Measurements from ENCODE around the gene ENPP3.
"Not testable (repeated sequence)": the region's sequence is repeated elsewhere in the genome, so short reads cannot be mapped to it uniquely, and the experiment has no call there.

The ENPP3 gene

GRCh38 chr6:131685266-131685780 lies 48.2 kb downstream of the ENPP3 start:
- no peak for DNase-seq (ENCODE audit: low read depth in 2 of 2)

GRCh38 chr6:131687022-131687421 lies 49.9 kb downstream of the ENPP3 start:
- no peak for DNase-seq (ENCODE audit: low read depth in 2 of 2)

- DNase-seq (ENCODE audit: low read depth in 2 of 2) = no peak
These were observed 51.2 kb downstream of the ENPP3 start for GRCh38 chr6:131688286-131688685.

- no peak for DNase-seq (ENCODE audit: low read depth in 2 of 2)
These were observed 54.9 kb downstream of the ENPP3 start for GRCh38 chr6:131692031-131692430.

- no peak for DNase-seq (ENCODE audit: low read depth in 2 of 2)
These were observed 55.5 kb downstream of the ENPP3 start for GRCh38 chr6:131692589-131692988.

- no peak for DNase-seq (ENCODE audit: low read depth in 2 of 2)
These were observed 56.3 kb downstream of the ENPP3 start for GRCh38 chr6:131693384-131693783.

DNA sequence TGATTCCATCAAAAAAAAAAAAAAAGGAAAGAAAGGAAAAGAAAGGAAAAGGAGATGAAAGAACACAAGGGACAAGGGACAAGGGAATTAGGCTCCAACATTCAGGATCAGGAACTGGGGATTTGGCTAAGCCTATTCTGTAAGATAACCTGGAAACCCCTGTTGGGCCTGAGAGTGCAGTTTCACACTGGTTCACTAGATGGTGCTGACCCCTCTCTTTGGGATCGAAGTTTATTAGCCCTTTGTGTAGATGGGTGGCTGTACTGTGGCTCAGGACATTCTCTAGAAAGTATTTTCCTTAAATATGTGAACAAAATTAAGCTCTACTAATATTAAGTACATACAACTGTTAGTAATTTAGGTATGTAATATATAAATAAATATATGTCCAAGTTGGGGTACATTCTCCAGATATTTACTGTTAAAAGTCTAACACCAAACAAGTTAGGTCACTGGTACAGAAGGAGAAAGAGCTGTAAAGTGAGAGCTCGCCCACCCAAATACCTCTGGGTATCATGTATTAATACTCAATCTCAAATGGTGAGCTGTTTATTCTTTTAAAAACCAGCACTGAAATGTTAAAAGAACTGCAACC lies 57.8 kb downstream of the ENPP3 start:
- no peak for DNase-seq (ENCODE audit: low read depth in 2 of 2)

DNA sequence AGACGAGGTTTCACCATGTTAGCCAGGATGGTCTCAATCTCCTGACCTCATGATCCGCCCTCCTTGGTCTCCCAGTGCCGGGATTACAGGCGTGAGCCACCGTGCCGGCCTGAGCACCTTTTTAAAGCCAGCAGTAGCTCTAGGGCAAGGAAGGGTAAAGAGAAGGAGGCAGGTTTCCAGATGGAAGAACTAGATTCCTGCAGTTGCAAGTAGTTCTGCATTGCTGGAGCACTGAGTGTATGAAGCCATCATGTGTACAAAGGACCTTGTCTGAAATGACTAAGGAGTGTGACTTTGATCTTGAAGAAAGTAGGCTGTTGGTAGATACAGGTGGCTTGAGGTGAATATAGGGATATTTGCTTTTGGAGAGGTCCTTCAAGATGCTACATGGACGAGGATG lies 59.9 kb downstream of the ENPP3 start:
- DNase-seq (ENCODE audit: low read depth in 2 of 2) = no peak

DNA sequence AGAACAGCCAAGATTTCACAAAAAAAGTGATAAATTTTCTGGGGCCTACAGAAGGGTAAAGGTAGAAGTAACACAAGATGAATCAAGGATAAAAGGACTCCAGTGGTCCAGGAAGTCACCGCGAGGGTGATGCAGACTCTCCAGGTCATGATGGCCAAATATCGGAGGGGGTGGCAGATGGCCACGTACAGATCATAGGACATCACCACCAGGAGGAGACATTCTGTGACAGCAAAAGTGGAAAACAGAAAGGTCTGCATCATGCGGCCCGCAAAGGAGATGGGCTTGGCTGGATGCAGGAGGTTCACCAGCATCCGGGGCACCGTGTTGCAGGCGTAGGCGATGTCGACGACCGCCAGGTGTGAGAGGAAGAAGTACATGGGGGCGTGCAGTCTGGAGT lies 63.7 kb downstream of the ENPP3 start:
- not testable (repeated sequence) for DNase-seq (ENCODE audit: low read depth in 2 of 2)

DNA sequence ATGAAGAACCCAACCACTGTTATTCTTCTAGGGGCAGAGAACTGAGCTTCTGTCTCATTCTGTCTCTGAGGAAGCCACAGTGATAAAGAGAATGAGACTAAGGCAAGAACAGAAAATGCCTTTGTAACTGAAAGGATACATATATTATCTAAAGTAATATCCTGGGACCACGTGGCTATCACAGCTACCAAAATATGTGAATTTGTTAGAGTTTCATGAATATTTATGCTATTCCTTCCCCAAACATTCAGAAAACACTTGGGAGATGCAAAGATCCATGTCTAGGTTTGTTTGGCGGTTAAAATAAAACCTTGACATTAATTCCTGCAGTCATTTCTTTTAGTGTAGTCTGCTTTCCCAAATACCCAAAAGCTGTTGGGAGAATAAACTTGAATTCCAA lies 66.8 kb downstream of the ENPP3 start:
- not testable (repeated sequence) for DNase-seq (ENCODE audit: low read depth in 2 of 2)

DNA sequence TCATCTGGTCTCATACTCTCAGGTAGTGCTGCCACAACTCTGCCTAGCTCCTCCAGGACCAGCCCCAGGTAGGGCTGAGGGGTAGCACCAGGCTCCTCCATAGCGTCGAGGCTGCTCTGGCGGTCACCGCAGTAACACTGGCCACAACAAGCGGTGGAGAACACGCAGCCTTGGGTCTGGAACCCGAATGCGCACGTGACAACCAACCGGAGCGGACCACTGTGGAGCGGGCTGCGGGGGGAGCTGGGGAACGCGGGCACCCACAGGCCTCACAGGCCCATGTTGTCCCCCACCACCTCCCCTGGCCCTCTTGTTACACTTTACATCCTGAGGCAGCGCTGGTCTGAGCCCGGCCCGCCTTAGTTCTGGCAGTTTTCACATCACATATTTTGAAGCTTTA lies 73.8 kb downstream of the ENPP3 start, which contains the start of gene CTAGE9:
CTAGE9 (minus strand) TSS at position 101 of the 400 bp plus-strand sequence; CDS start at position 101, 0 bp downstream.
- not testable (repeated sequence) for DNase-seq (ENCODE audit: low read depth in 2 of 2)

- not testable (repeated sequence) for DNase-seq (ENCODE audit: low read depth in 2 of 2)
These were observed 78.5 kb downstream of the ENPP3 start for GRCh38 chr6:131715567-131715966.

DNA sequence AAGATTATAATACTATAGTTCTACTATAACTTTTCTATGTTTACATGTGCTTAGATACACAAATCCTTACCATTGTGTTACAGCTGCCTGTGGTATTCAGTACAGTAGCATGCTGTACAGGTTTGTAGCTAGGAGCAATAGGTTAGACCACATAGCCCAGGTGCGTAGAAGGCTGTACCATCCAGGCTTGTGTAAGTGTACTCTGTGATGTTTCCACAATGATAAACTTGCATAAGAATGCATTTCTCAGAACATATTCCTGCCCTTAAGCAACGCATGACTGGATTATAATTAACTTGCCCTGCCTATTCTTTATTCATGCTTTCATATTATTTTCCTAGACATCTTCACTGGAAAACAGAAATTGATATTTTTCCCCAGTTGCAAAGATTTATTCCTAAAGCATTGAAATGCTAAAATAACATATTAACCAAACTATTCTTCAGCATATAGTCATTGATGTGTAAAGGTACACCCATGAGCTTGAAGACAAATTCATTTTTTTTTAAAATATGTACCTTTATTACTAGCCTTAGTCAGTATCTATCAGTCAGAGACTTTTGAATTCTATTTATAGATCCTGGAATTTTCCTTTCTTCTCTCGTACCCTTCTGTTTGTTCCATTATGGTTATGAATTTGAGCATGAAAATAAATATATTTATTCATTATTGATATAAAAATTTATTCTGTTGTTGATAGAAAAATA lies 80.9 kb downstream of the ENPP3 start:
- DNase-seq (ENCODE audit: low read depth in 2 of 2) = no peak

DNA sequence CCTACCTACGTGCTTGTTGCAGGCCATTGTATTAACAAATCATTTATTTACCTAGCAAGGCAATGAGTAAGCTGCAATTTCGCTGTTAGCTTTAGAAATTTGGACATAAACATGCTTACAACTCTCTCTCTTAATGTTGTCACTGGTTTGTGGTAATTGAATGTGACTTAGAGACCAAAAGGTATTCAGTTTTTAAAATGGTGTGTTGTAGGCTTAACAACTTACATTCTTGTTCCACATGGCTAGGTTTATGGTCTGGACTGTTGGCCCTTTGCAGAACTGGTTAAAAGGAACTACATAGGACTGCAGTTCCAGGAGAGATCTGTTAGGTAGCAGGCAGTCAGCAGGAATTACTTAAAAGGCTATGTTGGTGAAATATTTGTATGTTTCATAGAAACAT lies 84.1 kb downstream of the ENPP3 start:
- no peak for DNase-seq (ENCODE audit: low read depth in 2 of 2)

- no peak for DNase-seq (ENCODE audit: low read depth in 2 of 2)
These were observed 87.0 kb downstream of the ENPP3 start for GRCh38 chr6:131724114-131724513.

- DNase-seq (ENCODE audit: low read depth in 2 of 2) = no peak
These were observed 90.4 kb downstream of the ENPP3 start for GRCh38 chr6:131727467-131727866.

- no peak for DNase-seq (ENCODE audit: low read depth in 2 of 2)
These were observed 90.8 kb downstream of the ENPP3 start for GRCh38 chr6:131727868-131728267.

DNA sequence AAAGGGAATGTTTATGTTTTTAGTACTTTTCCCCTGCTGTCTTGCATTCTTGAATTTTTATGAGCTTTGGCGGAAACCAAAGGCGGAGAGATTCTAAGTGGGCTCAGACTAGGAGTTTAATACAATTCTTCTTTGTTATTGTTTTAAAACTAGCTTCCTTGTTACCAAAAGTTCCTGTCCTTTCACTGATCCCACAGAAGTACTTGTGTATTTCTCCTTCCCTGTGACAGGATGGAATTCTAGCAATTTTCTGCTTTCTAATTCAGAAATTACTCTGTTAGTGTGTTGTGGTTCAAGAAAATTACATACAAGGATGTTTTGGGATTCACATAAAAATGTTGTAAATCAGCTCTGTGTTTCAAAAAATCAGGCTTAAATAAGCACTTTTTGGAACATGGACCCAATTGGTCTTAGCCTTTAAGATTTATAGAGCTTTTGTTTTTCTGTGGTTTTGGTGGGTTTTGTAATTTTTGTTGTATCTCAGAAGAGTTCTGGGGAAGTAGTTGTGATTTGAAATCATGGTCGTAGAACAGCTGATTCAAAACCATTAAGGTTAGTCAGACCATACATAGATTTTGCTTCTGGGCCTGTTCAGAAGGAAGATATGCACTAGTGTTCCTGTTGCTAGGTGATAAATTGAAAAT lies 91.3 kb downstream of the ENPP3 start:
- no peak for DNase-seq (ENCODE audit: low read depth in 2 of 2)

- DNase-seq (ENCODE audit: low read depth in 2 of 2) = no peak
These were observed 92.4 kb downstream of the ENPP3 start for GRCh38 chr6:131729550-131729949.

DNA sequence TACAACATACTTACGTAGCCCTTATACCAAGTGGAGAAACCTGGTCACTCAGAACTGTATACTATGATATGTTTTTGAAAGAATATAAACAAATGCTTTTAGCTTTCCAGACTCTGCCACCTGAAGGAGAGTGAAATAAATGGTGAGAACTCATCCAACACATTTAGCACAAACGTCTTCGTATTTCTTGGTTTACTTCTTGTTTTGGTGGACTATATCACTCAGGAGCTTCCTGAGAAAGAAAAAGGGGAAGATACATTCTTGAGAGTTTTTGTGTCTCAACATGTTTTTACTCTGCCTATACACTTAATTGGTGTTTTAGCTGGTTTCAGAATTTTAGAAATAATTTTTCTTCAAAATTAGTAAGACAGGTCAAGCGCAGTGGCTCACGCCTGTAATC lies 93.2 kb downstream of the ENPP3 start:
- DNase-seq (ENCODE audit: low read depth in 2 of 2) = no peak

GRCh38 chr6:131731224-131731623 lies 94.1 kb downstream of the ENPP3 start:
- DNase-seq (ENCODE audit: low read depth in 2 of 2) = no peak

- DNase-seq (ENCODE audit: low read depth in 2 of 2) = no peak
These were observed 96.4 kb downstream of the ENPP3 start for GRCh38 chr6:131733376-131734016.

Data from stimulated activated CD8-positive, alpha-beta memory T cell treated with anti-CD3 and anti-CD28 coated beads, Interleukin-2, amount 100 ng/mL, for 1 hour (primary cell).